NCI-H187 treated with DMSO at 0.1 percent for 48 hours (cell line): ENCODE measurements around the gene TARBP1.

Source experiments
- DNase-seq: peaks from one replicate; lab custom pipeline; 2025; lab: John Stamatoyannopoulos, UW

Gene TARBP1

DNA sequence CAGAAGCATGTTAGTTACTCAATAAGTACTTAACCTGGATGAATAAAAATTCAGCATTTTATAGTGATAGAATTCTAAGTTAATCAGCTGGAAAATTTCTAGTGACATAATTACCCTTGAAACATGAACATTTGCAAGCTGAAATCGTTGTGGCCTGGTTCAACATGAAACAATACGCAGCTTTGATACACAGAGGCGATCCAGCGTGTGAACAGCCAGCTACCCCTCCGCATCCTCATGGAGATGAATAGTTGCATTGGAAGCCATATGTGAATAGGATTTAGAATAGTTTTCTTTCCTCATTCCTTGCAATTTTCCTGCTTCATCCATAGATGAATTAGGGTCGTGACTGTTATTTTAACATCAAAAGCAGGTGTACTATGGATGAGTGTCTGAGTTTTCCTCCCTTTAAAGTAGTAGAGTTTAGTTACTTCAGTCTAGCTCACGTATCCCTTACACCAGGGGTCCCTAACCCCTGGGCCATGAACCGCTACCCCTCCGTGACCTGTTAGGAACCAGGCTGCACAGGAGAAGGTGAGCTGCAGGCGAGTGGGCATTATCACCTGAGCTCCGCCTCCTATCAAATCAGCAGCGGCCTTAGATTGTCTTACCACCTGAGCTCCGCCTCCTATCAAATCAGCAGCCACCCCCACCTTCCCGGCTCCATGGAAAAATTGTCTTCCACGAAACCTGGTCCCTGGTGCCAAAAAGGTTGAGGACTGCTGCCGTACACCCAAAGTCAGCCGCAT lies 6.2 kb upstream of the TARBP1 start:
- DNase-seq, result no peak

- no peak for DNase-seq
Measured at GRCh38 chr1:234484218-234484617, 5.2 kb upstream of the TARBP1 start.

- no peak for DNase-seq
Measured at GRCh38 chr1:234481771-234482170, 2.8 kb upstream of the TARBP1 start.

GRCh38 chr1:234479866-234480265 lies 887 bp upstream of the TARBP1 start:
- no peak for DNase-seq

DNA sequence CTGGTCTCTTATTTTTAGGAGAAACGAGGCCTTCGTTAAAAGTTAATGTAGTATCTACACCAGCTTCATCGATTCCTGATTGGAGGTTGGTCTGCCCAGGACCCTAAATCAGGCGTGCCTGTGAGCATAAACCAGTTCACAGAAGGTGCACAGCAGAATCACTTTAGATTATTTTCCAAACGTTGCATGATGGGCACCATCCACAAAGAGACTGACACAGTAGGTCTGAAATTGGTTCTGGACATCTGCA lies 256 bp upstream of the TARBP1 start:
- DNase-seq, result no peak

DNA sequence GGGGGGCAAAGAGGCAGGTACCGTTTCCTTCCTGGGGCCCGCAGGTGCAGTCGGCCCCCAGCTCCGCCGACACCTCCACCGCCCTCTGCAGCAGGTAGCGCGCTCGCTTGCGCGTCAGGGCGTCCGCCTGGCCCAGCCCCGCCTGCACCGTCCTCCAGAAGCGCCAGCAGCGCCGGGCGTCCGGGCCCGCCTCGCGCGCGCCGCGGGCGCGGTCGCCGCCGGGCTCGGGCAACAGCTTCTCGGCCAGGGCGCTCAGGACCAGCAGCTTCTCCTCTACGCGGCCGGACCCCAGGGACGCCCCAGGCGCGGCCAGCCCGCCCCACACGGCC lies 863 bp downstream of the TARBP1 start:
- DNase-seq, result no peak

- no peak for DNase-seq
Measured at GRCh38 chr1:234477386-234478151, 1.4 kb downstream of the TARBP1 start.

GRCh38 chr1:234476172-234476571 lies 2.8 kb downstream of the TARBP1 start:
- DNase-seq, result no peak

DNA sequence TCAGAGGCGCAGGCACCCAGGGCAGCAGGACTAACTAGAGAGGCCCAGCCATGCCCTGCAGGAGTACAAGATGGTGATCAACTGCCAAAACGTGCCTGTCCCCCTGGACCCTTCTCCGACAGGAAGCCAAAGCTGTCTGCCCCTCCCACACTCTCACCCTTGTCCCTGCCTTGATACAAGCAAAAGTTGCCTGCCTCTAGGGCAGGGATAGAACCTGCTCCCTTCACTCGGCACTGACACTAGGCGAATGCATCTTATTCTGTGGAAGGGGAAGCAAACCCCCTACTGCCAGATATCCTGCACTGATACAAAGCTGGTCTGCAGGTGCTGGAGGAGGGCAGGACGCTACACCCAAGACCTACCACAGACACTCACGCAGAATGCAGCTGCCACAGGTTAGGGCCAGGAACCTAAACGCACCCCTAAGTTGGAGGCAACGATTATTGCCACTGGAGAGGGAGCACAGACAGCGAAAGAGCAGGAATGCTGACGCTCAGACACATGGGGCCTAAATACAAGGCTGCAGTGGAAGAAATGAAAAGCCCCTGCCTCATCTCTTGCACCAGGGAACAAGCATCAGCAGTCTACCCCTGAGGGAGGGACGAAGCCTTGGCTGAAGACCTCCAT lies 3.7 kb downstream of the TARBP1 start:
- DNase-seq, result no peak

DNA sequence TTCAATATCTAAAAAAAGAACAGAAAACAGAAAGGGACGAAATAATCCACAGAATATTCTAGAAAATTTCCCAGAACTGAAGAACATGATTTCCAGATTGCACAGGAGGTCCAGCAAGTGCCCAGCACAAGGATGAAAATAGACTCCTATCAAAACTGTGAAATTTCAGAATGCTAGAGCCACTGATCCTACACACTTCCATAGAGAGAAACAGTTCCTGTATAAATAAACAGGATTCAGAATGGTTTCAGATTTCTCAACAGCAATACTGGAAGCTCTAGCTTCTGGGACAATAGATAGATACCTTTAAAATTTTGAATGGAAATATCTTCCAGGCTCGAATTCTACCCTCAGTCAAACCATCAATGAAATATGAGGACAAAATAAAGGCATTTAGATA lies 4.6 kb downstream of the TARBP1 start:
- DNase-seq, result no peak

DNA sequence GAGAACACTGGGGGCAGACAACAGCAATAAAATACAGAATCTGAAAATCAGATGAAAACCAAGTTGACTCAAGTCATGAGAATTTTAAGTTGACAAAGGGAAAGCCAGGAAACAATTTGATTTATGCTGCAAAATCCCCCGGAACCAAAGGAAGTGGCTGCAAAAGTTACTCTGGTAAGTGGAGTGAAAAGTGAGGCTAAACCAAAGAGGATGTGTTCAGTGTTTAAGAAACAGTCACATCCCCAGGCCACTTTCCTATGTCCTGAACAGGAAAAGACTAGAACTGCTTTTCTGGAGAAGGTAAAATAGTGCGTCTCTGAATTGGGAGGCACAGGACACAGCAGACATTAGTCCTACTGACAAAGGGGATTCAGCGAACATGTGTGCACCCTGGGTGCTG lies 5.9 kb downstream of the TARBP1 start:
- no peak for DNase-seq

DNA sequence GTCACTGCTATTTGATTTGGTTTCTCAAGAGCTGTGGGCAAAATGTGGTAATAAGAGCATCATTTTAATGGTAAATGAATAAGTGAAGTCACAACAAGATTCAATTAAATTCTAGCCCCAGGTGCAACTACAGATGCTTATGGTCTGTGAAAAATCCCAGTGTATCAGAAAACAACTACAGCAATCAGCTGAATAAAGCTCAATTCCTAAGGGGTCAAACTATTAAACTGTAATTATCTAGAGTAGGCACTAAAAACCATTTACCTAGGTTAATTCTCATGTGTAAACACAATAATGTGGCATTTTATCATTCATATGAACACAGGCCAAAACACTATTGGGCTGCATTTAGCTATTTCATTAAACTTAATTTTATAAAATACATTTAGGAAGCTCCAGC lies 9.6 kb downstream of the TARBP1 start:
- DNase-seq, result no peak

- DNase-seq, result no peak
Measured at GRCh38 chr1:234468580-234468979, 10.4 kb downstream of the TARBP1 start.

DNA sequence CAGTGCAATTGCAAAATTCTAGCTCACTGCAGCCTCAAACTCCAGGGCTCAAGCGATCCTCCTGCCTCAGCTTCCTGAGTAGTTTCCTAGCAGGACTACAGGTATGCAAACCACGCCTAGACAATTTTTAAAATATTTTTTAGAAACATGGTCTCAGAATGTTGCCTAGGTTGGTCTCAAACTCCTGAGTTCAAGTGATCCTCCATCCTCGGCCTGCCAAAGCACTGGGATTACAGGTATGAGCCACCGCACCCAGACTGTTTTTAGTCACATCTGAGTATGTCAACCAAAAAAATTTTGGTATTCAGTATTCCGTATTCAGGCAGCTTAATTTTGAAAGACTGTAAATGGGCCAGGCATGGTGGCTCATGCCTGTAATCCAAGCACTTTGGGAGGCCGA lies 11.2 kb downstream of the TARBP1 start:
- no peak for DNase-seq

GRCh38 chr1:234466945-234467344 lies 12.0 kb downstream of the TARBP1 start:
- DNase-seq, result no peak

DNA sequence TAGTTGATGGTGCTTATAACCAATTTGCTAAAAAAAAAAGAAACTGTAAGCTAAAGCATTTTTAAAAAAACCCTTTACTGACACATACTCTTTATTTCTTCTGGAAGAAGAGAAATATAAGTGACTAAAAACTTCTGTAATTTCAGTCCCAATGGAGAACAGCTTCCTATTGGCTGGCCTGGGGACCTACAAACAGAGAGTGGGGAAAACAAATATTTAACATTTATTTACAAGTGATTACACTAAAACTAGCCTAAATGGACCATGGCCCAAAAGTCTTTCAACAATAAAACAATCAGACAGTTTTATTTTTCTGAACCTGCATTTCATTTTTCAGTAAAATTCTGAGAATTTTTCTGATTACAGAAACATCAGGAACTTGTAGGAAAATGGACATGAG lies 15.2 kb downstream of the TARBP1 start:
- no peak for DNase-seq

DNA sequence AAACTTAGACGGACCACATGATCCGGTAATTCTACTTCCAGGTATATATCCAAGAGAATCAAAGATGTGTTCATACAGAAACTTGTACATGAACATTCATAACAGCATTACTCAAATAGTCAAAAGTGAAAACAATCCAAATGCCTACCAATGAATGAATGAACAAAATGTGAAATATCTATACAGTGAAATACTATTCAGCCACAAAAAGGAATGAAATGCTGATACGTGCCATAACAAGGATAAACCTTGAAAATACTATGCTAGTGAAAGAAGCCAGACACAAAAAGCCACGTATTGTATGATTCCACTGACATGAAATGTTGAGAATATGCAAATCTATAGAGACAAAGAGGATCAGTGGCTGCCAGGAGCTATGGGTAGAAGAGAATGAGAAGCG lies 18.3 kb downstream of the TARBP1 start:
- no peak for DNase-seq

GRCh38 chr1:234458352-234459017 lies 20.5 kb downstream of the TARBP1 start:
- DNase-seq, result no peak

DNA sequence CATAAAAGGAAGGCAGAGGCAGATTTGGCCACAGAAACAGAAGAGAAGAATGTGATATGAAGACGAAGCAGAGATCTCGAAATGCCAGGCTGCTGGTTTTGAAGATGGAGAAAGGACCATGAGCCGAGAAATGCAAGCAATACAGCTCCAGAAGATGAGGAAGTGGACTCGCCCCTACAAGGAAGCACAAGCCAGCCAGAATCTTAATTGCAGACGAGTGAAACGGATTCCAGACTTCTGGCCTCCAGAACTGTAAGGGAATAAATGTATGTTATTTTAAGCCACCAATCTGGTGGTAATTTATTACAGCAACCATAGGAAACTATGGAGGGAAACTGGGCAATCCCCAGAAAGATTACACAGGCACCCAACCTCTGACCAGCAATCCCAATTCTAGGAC lies 24.1 kb downstream of the TARBP1 start:
- no peak for DNase-seq

GRCh38 chr1:234452406-234452965 lies 26.5 kb downstream of the TARBP1 start:
- no peak for DNase-seq

DNA sequence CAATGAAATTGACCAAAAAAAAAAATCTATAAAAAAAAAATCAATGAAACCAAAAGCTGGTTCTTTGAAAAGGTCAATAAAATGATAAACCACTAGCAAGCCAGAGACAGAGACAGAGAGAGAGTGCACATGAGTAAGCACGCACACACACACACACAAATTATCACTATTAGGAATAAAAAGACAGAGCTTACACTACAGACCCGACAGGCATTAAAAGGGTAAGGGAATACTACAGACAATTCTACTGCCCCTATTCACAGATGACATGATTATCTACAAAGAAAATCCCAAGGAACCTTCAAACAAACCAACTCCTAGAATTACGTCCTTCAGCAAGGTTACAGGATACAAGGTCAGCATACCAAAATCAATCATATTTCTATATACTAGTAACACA lies 38.6 kb downstream of the TARBP1 start:
- DNase-seq, result no peak

DNA sequence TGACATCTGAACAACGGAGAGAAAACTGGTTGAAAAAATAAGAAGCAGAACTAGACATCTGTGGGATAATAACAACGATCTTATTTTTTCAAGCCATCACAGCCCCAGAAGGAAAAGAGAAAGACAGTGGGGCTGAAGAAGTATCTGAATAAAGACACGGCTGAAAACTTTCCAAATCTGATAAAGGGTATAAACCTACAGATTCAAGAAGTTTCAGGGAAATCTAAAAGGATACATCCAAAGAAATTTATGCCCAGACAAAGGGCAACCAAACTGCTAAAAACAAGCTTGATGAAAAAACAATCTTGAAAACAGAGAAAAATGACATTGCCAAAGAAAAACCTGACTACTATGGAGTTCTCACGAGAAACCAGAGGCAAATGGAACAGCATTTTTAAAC lies 40.4 kb downstream of the TARBP1 start:
- DNase-seq, result no peak
